Measurements from ENCODE around the gene NLRP12.

- TF ChIP-seq CTCF (IDR thresholded peaks at IDR 0.05; ENCODE audit: insufficient read depth, low read length, poor library complexity, severe bottlenecking) (no peak), EZH2phosphoT487 (conservative IDR thresholded peaks at IDR 0.05; ENCODE audit: low read length) (no peak)
Measured at GRCh38 chr19:53818756-53819155, 5.4 kb downstream of the NLRP12 start.
